IPS-20b (cell line): ENCODE measurements around the gene SLC9A6.
"Not testable (repeated sequence)": the region's sequence is repeated elsewhere in the genome, so short reads cannot be mapped to it uniquely, and the experiment has no call there.

Experiments
- H3K27ac ChIP-seq: one replicate; pipeline ENCODE4 v1.5.1; 2013; ENCODE audit warnings: low read length
- H3K27me3 ChIP-seq: 2 replicates; pipeline ENCODE4 v1.6.1; 2013; ENCODE audit warnings: mild to moderate bottlenecking, low read length, inconsistent platforms; ENCODE audit not compliant: insufficient read depth
- H3K36me3 ChIP-seq: 2 replicates; pipeline ENCODE4 v1.6.1; 2013; ENCODE audit warnings: low read depth, mild to moderate bottlenecking, inconsistent platforms, low read length, moderate library complexity; ENCODE audit not compliant: insufficient read depth
- H3K4me1 ChIP-seq: 2 replicates; pipeline ENCODE4 v1.6.1; 2013; ENCODE audit warnings: mild to moderate bottlenecking, control low read depth, inconsistent platforms, low read length, moderate library complexity; ENCODE audit not compliant: insufficient read depth
- H3K4me3 ChIP-seq: 2 replicates; pipeline ENCODE4 v1.5.1; 2013; ENCODE audit warnings: mild to moderate bottlenecking, low read length, inconsistent platforms
- H3K9ac ChIP-seq: 2 replicates; pipeline ENCODE4 v1.6.1; 2013; ENCODE audit warnings: low read depth, mild to moderate bottlenecking, inconsistent platforms, low read length, moderate library complexity
- H3K9me3 ChIP-seq: 2 replicates; pipeline ENCODE4 v1.6.1; 2013; ENCODE audit warnings: mild to moderate bottlenecking, low read depth, low read length, inconsistent platforms; ENCODE audit not compliant: insufficient read depth

Gene SLC9A6

GRCh38 chrX:136065044-136065671 lies 79.9 kb downstream of the SLC9A6 start:
- Histone ChIP-seq H3K4me3 (no peak overlapping the region), H3K4me1 (no peaks in the 10 kb centered on the region), H3K9me3 (no peaks in the 10 kb centered on the region), H3K27ac (no peak overlapping the region), H3K36me3 (no peaks in the 10 kb centered on the region), H3K9ac (no peak overlapping the region), H3K27me3 (no peaks in the 10 kb centered on the region)

GRCh38 chrX:136067097-136067496 lies 81.9 kb downstream of the SLC9A6 start:
- H3K27me3 ChIP-seq = no peaks in the 10 kb centered on the region
- no peak overlapping the region for H3K9ac ChIP-seq
- H3K4me1 ChIP-seq = no peaks in the 10 kb centered on the region
- H3K36me3 ChIP-seq = no peaks in the 10 kb centered on the region
- H3K27ac ChIP-seq = no peak overlapping the region
- no peaks in the 10 kb centered on the region for H3K9me3 ChIP-seq
- H3K4me3 ChIP-seq = no peak overlapping the region

- Histone ChIP-seq H3K27me3 (no peaks in the 10 kb centered on the region), H3K4me1 (no peaks in the 10 kb centered on the region), H3K9me3 (no peaks in the 10 kb centered on the region), H3K4me3 (no peak overlapping the region), H3K27ac (no peak overlapping the region), H3K36me3 (no peaks in the 10 kb centered on the region), H3K9ac (no peak overlapping the region)
Measured at GRCh38 chrX:136067966-136068365, 82.7 kb downstream of the SLC9A6 start.

GRCh38 chrX:136076942-136077341 lies 91.7 kb downstream of the SLC9A6 start:
- Histone ChIP-seq H3K27me3 (no peaks in the 10 kb centered on the region), H3K4me3 (no peak overlapping the region), H3K9ac (no peak overlapping the region), H3K36me3 (no peaks in the 10 kb centered on the region), H3K9me3 (no peaks in the 10 kb centered on the region), H3K4me1 (no peaks in the 10 kb centered on the region), H3K27ac (no peak overlapping the region)

- Histone ChIP-seq H3K36me3 (no peaks in the 10 kb centered on the region), H3K9me3 (no peaks in the 10 kb centered on the region), H3K27me3 (no peaks in the 10 kb centered on the region)
Measured at GRCh38 chrX:136080766-136081165, 95.5 kb downstream of the SLC9A6 start.

GRCh38 chrX:136086521-136086920 lies 101.3 kb downstream of the SLC9A6 start:
- Histone ChIP-seq H3K36me3 (no peaks in the 10 kb centered on the region), H3K27ac (no peak overlapping the region), H3K9me3 (no peaks in the 10 kb centered on the region), H3K4me1 (no peaks in the 10 kb centered on the region), H3K4me3 (no peak overlapping the region), H3K27me3 (no peaks in the 10 kb centered on the region), H3K9ac (no peak overlapping the region)

More at GRCh38 chrX:136080766-136081165, 95.5 kb downstream of the SLC9A6 start:
- Histone ChIP-seq H3K4me1 (no peaks in the 10 kb centered on the region), H3K9ac (no peak overlapping the region), H3K4me3 (no peak overlapping the region), H3K27ac (no peak overlapping the region)

- H3K9ac ChIP-seq, H3K27me3 ChIP-seq, H3K4me1 ChIP-seq, H3K36me3 ChIP-seq, H3K27ac ChIP-seq, H3K4me3 ChIP-seq, H3K9me3 ChIP-seq: not testable (repeated sequence)
Measured at GRCh38 chrX:136091898-136092297, 106.7 kb downstream of the SLC9A6 start.

GRCh38 chrX:136094962-136095361 lies 109.7 kb downstream of the SLC9A6 start:
- Histone ChIP-seq H3K27me3 (no peaks in the 10 kb centered on the region), H3K4me1 (no peaks in the 10 kb centered on the region; the same call in 1 of the 2 replicates), H3K9me3 (no peaks in the 10 kb centered on the region), H3K9ac (no peak overlapping the region), H3K27ac (no peak overlapping the region), H3K4me3 (no peak overlapping the region), H3K36me3 (no peaks in the 10 kb centered on the region)
